ENCODE results near the gene EXOSC1.
A peak's percentile ranks its signal among the peaks of the same experiment; 100 is the strongest.

Gene EXOSC1

DNA sequence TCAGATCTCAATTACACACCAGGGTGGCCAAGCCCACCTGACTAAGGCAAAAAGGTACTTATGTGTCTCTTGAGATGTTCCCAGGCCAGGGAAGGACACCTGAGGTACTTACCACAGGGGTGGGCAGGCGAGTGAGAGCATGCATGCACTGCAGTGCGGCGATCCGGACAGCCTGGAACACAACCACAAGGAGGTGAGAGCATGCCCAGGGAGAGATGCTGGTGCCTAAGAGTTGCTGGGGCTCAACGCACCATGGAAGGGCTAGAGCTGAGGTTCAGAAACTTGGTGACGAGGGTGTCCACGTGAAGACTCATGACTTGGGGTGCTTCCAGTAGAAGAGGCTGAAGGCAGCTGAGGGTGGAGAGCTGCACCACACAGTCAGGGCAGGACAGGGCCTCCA lies 13.3 kb upstream of the EXOSC1 start:
- Histone ChIP-seq H3K4me1 (ENCODE audit: control insufficient read depth, insufficient read depth, low read length, unreplicated experiment) (peaks cover 15% of the 10 kb centered on the region), H2AFZ (ENCODE audit: low read length, unreplicated experiment) (no peak overlapping the region), H3K4me3 (ENCODE audit: low read depth, low read length) (no peak overlapping the region), H3K36me3 (ENCODE audit: insufficient read depth, low read length) (peaks cover 41% of the 10 kb centered on the region; the same call in 1 of the 2 replicates), H3K27me3 (ENCODE audit: insufficient read depth, low read length) (no peaks in the 10 kb centered on the region), H3K79me2 (ENCODE audit: control insufficient read depth, insufficient read depth, low read length, unreplicated experiment) (no peaks in the 10 kb centered on the region), H3K27ac (ENCODE audit: low read depth, low read length) (no peak overlapping the region)

DNA sequence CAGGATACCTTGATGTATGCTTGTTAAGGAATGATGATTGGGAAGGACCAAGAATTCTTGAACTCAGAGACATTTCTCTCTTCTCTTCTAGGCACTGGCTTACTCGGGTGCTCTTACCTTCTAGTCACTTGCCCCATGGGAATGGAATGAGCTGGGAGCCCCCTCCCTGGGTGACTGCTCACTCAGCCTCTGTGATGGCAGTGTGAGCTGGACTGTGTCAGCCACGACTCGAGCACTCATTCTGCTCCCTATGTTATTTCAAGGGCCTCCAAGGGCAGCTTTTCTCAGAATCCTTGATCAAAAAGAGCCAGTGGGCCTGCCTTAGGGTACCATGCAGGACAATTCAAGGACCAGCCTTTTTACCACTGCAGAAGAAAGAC lies 10.9 kb upstream of the EXOSC1 start:
- Histone ChIP-seq H3K27ac (ENCODE audit: low read depth, low read length) (0 out of 2 replicates have a peak overlapping the region, but pooled peaks have one; percentile 6), H3K79me2 (ENCODE audit: control insufficient read depth, insufficient read depth, low read length, unreplicated experiment) (peaks cover 20% of the 10 kb centered on the region), H3K27me3 (ENCODE audit: insufficient read depth, low read length) (no peaks in the 10 kb centered on the region), H3K4me1 (ENCODE audit: control insufficient read depth, insufficient read depth, low read length, unreplicated experiment) (peaks cover 10% of the 10 kb centered on the region), H3K4me3 (ENCODE audit: low read depth, low read length) (no peak overlapping the region), H3K36me3 (ENCODE audit: insufficient read depth, low read length) (peaks cover 30% of the 10 kb centered on the region; the same call in 1 of the 2 replicates), H2AFZ (ENCODE audit: low read length, unreplicated experiment) (no peak overlapping the region)

DNA sequence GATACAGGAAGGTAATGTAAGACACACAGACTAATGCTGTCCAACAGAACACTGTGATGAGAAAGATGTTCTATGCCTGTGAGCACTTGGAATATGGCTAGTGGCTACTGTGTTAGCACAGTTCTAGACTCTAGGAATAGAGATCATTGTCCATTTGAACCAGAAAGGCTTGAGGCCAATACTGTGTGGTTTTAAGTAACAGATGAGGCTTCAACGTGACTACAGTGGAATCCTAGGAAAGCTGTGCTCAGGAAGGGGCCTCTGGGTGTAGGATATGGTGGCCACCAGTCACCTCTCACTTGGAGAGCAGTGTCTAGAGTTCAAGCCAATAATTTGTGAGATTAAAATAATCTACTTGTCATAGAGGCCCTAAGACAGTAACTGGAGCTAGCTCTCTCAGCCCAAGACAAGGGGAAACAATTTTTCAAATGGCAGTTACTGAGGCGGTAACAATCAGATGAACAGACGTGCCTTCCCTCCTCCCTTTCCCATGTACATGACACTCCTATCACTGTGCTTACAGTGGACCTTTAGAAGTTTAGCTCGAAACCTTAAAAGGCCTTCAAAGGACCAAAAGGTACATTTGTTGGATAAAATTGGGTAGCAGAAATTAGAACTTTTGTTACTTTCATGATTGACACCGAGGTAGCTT lies 10.4 kb upstream of the EXOSC1 start:
- Histone ChIP-seq H3K27ac (ENCODE audit: low read depth, low read length) (no peak overlapping the region), H3K4me1 (ENCODE audit: control insufficient read depth, insufficient read depth, low read length, unreplicated experiment) (peaks cover 10% of the 10 kb centered on the region), H3K36me3 (ENCODE audit: insufficient read depth, low read length) (peaks cover 30% of the 10 kb centered on the region; the same call in 1 of the 2 replicates), H3K4me3 (ENCODE audit: low read depth, low read length) (no peak overlapping the region), H3K27me3 (ENCODE audit: insufficient read depth, low read length) (no peaks in the 10 kb centered on the region), H2AFZ (ENCODE audit: low read length, unreplicated experiment) (no peak overlapping the region), H3K79me2 (ENCODE audit: control insufficient read depth, insufficient read depth, low read length, unreplicated experiment) (peaks cover 24% of the 10 kb centered on the region)

- Histone ChIP-seq H3K27ac (ENCODE audit: low read depth, low read length) (no peak overlapping the region; the same call in 1 of the 2 replicates), H3K79me2 (ENCODE audit: control insufficient read depth, insufficient read depth, low read length, unreplicated experiment) (peaks cover 36% of the 10 kb centered on the region), H3K4me3 (ENCODE audit: low read depth, low read length) (no peak overlapping the region), H3K27me3 (ENCODE audit: insufficient read depth, low read length) (no peaks in the 10 kb centered on the region), H2AFZ (ENCODE audit: low read length, unreplicated experiment) (no peak overlapping the region), H3K36me3 (ENCODE audit: insufficient read depth, low read length) (peaks cover 22% of the 10 kb centered on the region; the same call in 1 of the 2 replicates), H3K4me1 (ENCODE audit: control insufficient read depth, insufficient read depth, low read length, unreplicated experiment) (peaks cover 10% of the 10 kb centered on the region)
Measured at GRCh38 chr10:97454330-97455036, 8.7 kb upstream of the EXOSC1 start.

DNA sequence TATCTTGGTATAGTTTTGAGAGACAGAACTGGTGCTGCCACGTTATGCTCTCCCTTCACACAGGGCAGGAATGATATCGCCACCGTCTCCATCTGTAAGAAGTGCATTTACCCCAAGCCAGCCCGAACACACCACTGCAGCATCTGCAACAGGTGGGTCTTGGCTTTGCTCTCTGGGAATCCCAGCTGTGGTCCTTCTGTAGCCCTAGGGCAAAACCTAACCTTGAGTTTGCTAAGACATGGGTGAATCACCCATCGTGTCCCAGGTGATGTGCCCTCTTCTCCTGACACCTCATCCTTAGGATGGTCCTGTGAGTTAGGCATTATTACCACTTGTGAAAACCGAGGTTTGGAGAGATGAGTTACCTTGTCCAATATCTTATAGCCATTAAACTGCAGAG lies 6.5 kb upstream of the EXOSC1 start:
- H3K36me3 ChIP-seq (ENCODE audit: insufficient read depth, low read length), result peaks cover 12% of the 10 kb centered on the region; the same call in 1 of the 2 replicates
- H3K4me3 ChIP-seq (ENCODE audit: low read depth, low read length), result no peak overlapping the region
- H2AFZ ChIP-seq (ENCODE audit: low read length, unreplicated experiment), result no peak overlapping the region

GRCh38 chr10:97451605-97452004 lies 5.8 kb upstream of the EXOSC1 start:
- Histone ChIP-seq H2AFZ (ENCODE audit: low read length, unreplicated experiment) (no peak overlapping the region), H3K27me3 (ENCODE audit: insufficient read depth, low read length) (no peaks in the 10 kb centered on the region), H3K4me3 (ENCODE audit: low read depth, low read length) (no peak overlapping the region), H3K36me3 (ENCODE audit: insufficient read depth, low read length) (peaks cover 9% of the 10 kb centered on the region; the same call in 1 of the 2 replicates), H3K27ac (ENCODE audit: low read depth, low read length) (no peak overlapping the region), H3K4me1 (ENCODE audit: control insufficient read depth, insufficient read depth, low read length, unreplicated experiment) (peaks cover 16% of the 10 kb centered on the region), H3K79me2 (ENCODE audit: control insufficient read depth, insufficient read depth, low read length, unreplicated experiment) (peaks cover 64% of the 10 kb centered on the region)

More for the DNA sequence above, 6.5 kb upstream of the EXOSC1 start:
- peaks cover 12% of the 10 kb centered on the region for H3K4me1 ChIP-seq (ENCODE audit: control insufficient read depth, insufficient read depth, low read length, unreplicated experiment)
- H3K79me2 ChIP-seq (ENCODE audit: control insufficient read depth, insufficient read depth, low read length, unreplicated experiment), result peaks cover 56% of the 10 kb centered on the region
- H3K27me3 ChIP-seq (ENCODE audit: insufficient read depth, low read length), result no peaks in the 10 kb centered on the region
- H3K27ac ChIP-seq (ENCODE audit: low read depth, low read length), result no peak overlapping the region

DNA sequence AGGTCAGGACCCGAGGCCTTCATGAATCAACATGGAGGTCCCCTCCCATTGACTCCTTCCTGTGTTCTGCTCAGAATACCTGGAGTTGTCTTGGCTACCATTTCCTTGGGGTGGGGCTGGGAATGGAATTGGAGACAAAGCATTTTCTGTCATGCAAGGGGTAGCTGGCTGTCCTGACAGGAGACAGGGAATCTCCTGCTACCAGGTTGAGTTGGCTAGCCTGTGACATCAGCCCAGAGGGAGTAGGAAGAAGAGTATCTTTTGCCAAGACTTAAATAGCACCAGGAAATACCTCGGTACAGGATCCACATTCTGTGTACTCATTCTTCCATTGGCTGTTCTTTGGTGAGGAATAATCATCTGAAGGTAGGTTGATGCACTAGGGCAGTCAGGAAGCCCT lies 5.0 kb upstream of the EXOSC1 start:
- Histone ChIP-seq H3K4me1 (ENCODE audit: control insufficient read depth, insufficient read depth, low read length, unreplicated experiment) (peaks cover 16% of the 10 kb centered on the region), H3K4me3 (ENCODE audit: low read depth, low read length) (no peak overlapping the region), H2AFZ (ENCODE audit: low read length, unreplicated experiment) (no peak overlapping the region), H3K79me2 (ENCODE audit: control insufficient read depth, insufficient read depth, low read length, unreplicated experiment) (peaks cover 67% of the 10 kb centered on the region), H3K27me3 (ENCODE audit: insufficient read depth, low read length) (no peaks in the 10 kb centered on the region), H3K27ac (ENCODE audit: low read depth, low read length) (no peak overlapping the region), H3K36me3 (ENCODE audit: insufficient read depth, low read length) (peaks cover 9% of the 10 kb centered on the region; the same call in 1 of the 2 replicates)

DNA sequence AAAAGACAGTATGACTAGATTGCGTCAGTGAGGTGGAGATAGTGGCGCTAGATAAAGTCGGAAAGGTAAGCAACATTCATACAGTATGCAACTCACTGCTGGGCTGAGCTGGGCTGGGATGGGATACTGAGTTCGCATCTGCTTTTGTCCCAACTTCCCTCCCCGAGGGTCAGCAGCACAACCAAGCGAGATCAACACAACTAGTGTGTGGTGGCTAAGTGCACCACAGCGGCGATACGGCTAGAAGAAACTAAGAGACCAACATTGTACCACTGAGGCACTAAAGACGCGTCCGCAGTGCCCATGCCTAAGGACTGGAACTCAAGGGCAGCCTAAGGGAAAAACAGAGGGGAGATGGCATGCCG lies 467 bp downstream of the EXOSC1 start:
- Histone ChIP-seq H3K27me3 (ENCODE audit: insufficient read depth, low read length) (no peaks in the 10 kb centered on the region), H3K4me1 (ENCODE audit: control insufficient read depth, insufficient read depth, low read length, unreplicated experiment) (peaks cover 15% of the 10 kb centered on the region), H3K27ac (ENCODE audit: low read depth, low read length) (no peak overlapping the region), H3K4me3 (ENCODE audit: low read depth, low read length) (peak overlapping the region; percentile 92), H2AFZ (ENCODE audit: low read length, unreplicated experiment) (peak overlapping the region; percentile 71), H3K36me3 (ENCODE audit: insufficient read depth, low read length) (no peaks in the 10 kb centered on the region), H3K79me2 (ENCODE audit: control insufficient read depth, insufficient read depth, low read length, unreplicated experiment) (peaks cover 53% of the 10 kb centered on the region)

DNA sequence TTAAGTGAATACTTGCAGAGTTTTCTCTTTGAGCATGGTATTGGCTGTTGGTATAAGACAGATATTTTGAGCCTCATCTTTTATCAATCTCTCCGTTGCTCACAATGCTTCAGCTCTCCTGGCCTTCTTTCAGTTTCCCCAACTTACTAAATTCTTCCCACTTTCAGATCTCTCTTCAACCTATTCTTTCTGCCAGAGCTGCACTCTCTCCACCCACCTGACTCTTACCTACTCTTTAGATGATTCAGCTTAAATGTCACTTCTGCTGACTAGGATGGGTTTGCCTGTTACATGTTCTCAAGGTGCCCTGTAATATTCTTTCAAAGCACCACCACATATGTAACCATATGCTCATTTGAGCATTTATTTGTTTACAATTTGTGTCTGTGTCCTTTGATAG lies 1.6 kb downstream of the EXOSC1 start:
- Histone ChIP-seq H3K27me3 (ENCODE audit: insufficient read depth, low read length) (no peaks in the 10 kb centered on the region), H3K4me1 (ENCODE audit: control insufficient read depth, insufficient read depth, low read length, unreplicated experiment) (peaks cover 15% of the 10 kb centered on the region), H3K4me3 (ENCODE audit: low read depth, low read length) (peak overlapping the region; percentile 92; the same call in 1 of the 2 replicates), H3K36me3 (ENCODE audit: insufficient read depth, low read length) (no peaks in the 10 kb centered on the region), H2AFZ (ENCODE audit: low read length, unreplicated experiment) (no peak overlapping the region), H3K27ac (ENCODE audit: low read depth, low read length) (no peak overlapping the region), H3K79me2 (ENCODE audit: control insufficient read depth, insufficient read depth, low read length, unreplicated experiment) (peaks cover 46% of the 10 kb centered on the region)

DNA sequence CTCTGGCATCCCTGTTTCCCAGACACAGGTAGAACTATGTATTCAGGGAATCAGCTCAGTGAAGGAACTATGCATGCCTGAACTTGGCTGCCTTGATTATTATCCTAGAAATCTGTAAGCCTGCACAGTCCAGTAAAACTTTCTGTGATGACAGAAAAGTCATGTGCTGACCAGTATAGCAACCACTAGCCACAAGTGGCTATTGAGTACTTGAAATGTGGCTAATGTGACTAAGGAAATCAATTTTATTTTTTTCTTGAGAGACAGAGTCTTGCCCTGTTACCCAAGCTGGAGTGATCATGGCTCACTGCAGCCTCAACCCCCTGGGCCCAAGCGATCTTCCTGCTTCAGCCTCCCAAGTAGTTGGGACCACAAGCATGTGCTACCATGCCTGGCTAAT lies 3.5 kb downstream of the EXOSC1 start:
- Histone ChIP-seq H2AFZ (ENCODE audit: low read length, unreplicated experiment) (no peak overlapping the region), H3K79me2 (ENCODE audit: control insufficient read depth, insufficient read depth, low read length, unreplicated experiment) (peaks cover 28% of the 10 kb centered on the region), H3K4me1 (ENCODE audit: control insufficient read depth, insufficient read depth, low read length, unreplicated experiment) (peaks cover 11% of the 10 kb centered on the region), H3K4me3 (ENCODE audit: low read depth, low read length) (no peak overlapping the region), H3K36me3 (ENCODE audit: insufficient read depth, low read length) (no peaks in the 10 kb centered on the region), H3K27me3 (ENCODE audit: insufficient read depth, low read length) (no peaks in the 10 kb centered on the region), H3K27ac (ENCODE audit: low read depth, low read length) (no peak overlapping the region)

GRCh38 chr10:97435211-97435610 lies 10.6 kb downstream of the EXOSC1 start:
- H3K27me3 ChIP-seq (ENCODE audit: insufficient read depth, low read length), result no peaks in the 10 kb centered on the region
- H3K36me3 ChIP-seq (ENCODE audit: insufficient read depth, low read length), result peaks cover 30% of the 10 kb centered on the region

More at GRCh38 chr10:97435211-97435610, 10.6 kb downstream of the EXOSC1 start:
- peaks cover 3% of the 10 kb centered on the region for H3K4me1 ChIP-seq (ENCODE audit: control insufficient read depth, insufficient read depth, low read length, unreplicated experiment)
- no peak overlapping the region for H3K4me3 ChIP-seq (ENCODE audit: low read depth, low read length)
- no peak overlapping the region for H2AFZ ChIP-seq (ENCODE audit: low read length, unreplicated experiment)
- H3K79me2 ChIP-seq (ENCODE audit: control insufficient read depth, insufficient read depth, low read length, unreplicated experiment), result peaks cover 13% of the 10 kb centered on the region
- no peak overlapping the region for H3K27ac ChIP-seq (ENCODE audit: low read depth, low read length)

Data from ACC112 (cell line).